H9 (cell line): ENCODE measurements around the gene FAM227B. TPM values are rescaled to one million over a fixed set of nuclear protein-coding genes. Genes with fewer than 3 reads are reported as not detected.

Experiments used
- DNase-seq: peaks from one replicate; pipeline ENCODE4 v3.0.0-alpha.2; 2017
- H2AFZ ChIP-seq: one replicate; pipeline ENCODE4 v1.6.1; 2013; ENCODE audit warnings: mild to moderate bottlenecking, low read length, control low read depth, moderate library complexity
- H2AK5ac ChIP-seq: 2 replicates; pipeline ENCODE4 v1.6.1; 2013; ENCODE audit warnings: low read length, control low read depth, mixed read lengths; ENCODE audit not compliant: insufficient read length
- H2BK120ac ChIP-seq: one replicate; pipeline ENCODE4 v1.6.1; 2013; ENCODE audit warnings: low read depth, mild to moderate bottlenecking, low read length, control low read depth, inconsistent platforms; ENCODE audit not compliant: poor library complexity, severe bottlenecking
- H2BK12ac ChIP-seq: 2 replicates; pipeline ENCODE4 v1.6.1; 2013; ENCODE audit warnings: low read length, control low read depth, mixed read lengths, low read depth; ENCODE audit not compliant: insufficient read length
- H2BK15ac ChIP-seq: 2 replicates; pipeline ENCODE4 v1.6.1; 2013; ENCODE audit warnings: low read depth, low read length, control low read depth
- H2BK20ac ChIP-seq: one replicate; pipeline ENCODE4 v1.6.1; 2013; ENCODE audit warnings: low read depth, mild to moderate bottlenecking, low read length, control low read depth, inconsistent platforms; ENCODE audit not compliant: poor library complexity, severe bottlenecking
- H2BK5ac ChIP-seq: 2 replicates; pipeline ENCODE4 v1.6.1; 2013; ENCODE audit warnings: low read length, control low read depth, mixed read lengths; ENCODE audit not compliant: insufficient read length
- H3K14ac ChIP-seq: 2 replicates; pipeline ENCODE4 v1.6.1; 2013; ENCODE audit warnings: low read length, control low read depth; ENCODE audit not compliant: insufficient read depth
- H3K18ac ChIP-seq: 2 replicates; pipeline ENCODE4 v1.6.1; 2013; ENCODE audit warnings: low read depth, mild to moderate bottlenecking, mixed read lengths, low read length, control low read depth; ENCODE audit not compliant: insufficient read length
- H3K23ac ChIP-seq: 2 replicates; pipeline ENCODE4 v1.6.1; 2013; ENCODE audit warnings: low read length, control low read depth, mixed read lengths, low read depth; ENCODE audit not compliant: insufficient read length
- H3K23me2 ChIP-seq: 2 replicates; pipeline ENCODE4 v1.6.1; 2013; ENCODE audit warnings: low read depth, mild to moderate bottlenecking, mixed read lengths, low read length, control low read depth; ENCODE audit not compliant: insufficient read length, poor library complexity, severe bottlenecking
- H3K27ac ChIP-seq: 2 replicates; pipeline ENCODE4 v1.5.1; 2013; ENCODE audit warnings: low read length, control low read depth, mixed read lengths, low read depth; ENCODE audit not compliant: insufficient read length
- H3K27me3 ChIP-seq: 2 replicates; pipeline ENCODE4 v1.6.1; 2013; ENCODE audit warnings: low read length, control low read depth, inconsistent platforms; ENCODE audit not compliant: insufficient read depth
- H3K4ac ChIP-seq: 2 replicates; pipeline ENCODE4 v1.6.1; 2013; ENCODE audit warnings: low read depth, mild to moderate bottlenecking, control low read depth, inconsistent platforms, low read length, moderate library complexity
- H3K4me1 ChIP-seq: 2 replicates; pipeline ENCODE4 v1.6.1; 2013; ENCODE audit warnings: low read length, control low read depth, inconsistent platforms; ENCODE audit not compliant: insufficient read depth
- H3K4me2 ChIP-seq: 2 replicates; pipeline ENCODE4 v1.6.1; 2013; ENCODE audit warnings: low read length, control low read depth, mixed read lengths; ENCODE audit not compliant: insufficient read length, insufficient read depth
- H3K56ac ChIP-seq: 2 replicates; pipeline ENCODE4 v1.6.1; 2013; ENCODE audit warnings: low read depth, mild to moderate bottlenecking, mixed read lengths, low read length, control low read depth; ENCODE audit not compliant: insufficient read length
- H3K79me1 ChIP-seq: 2 replicates; pipeline ENCODE4 v1.6.1; 2013; ENCODE audit warnings: low read depth, mild to moderate bottlenecking, moderate library complexity, low read length, control low read depth, inconsistent platforms; ENCODE audit not compliant: insufficient read depth, poor library complexity, severe bottlenecking
- H3K79me2 ChIP-seq: 2 replicates; pipeline ENCODE4 v1.6.1; 2013; ENCODE audit warnings: low read length, control low read depth, inconsistent platforms; ENCODE audit not compliant: insufficient read depth
- H3K9ac ChIP-seq: 2 replicates; pipeline ENCODE4 v1.6.1; 2013; ENCODE audit warnings: low read length, control low read depth, mixed read lengths; ENCODE audit not compliant: insufficient read length; ENCODE audit errors: extremely low read depth
- H3K9me3 ChIP-seq: one replicate; pipeline ENCODE4 v1.6.1; 2013; ENCODE audit warnings: low read depth, low read length, inconsistent platforms; ENCODE audit not compliant: control insufficient read depth
- H3T11ph ChIP-seq: one replicate; pipeline ENCODE4 v1.6.1; 2013; ENCODE audit warnings: mild to moderate bottlenecking, low read length, control low read depth, inconsistent platforms
- H4K20me1 ChIP-seq: one replicate; pipeline ENCODE4 v1.6.1; 2013; ENCODE audit not compliant: control insufficient read depth, insufficient read length, insufficient read depth
- H4K5ac ChIP-seq: 2 replicates; pipeline ENCODE4 v1.6.1; 2013; ENCODE audit warnings: low read depth, mild to moderate bottlenecking, mixed read lengths, low read length, control low read depth; ENCODE audit not compliant: insufficient read length
- H4K8ac ChIP-seq: replicated peaks from 2 replicates; pipeline ENCODE4 v1.6.1; 2013; ENCODE audit warnings: low read length, control low read depth, mixed read lengths, low read depth; ENCODE audit not compliant: insufficient read length
- H4K91ac ChIP-seq: 2 replicates; pipeline ENCODE4 v1.6.1; 2013; ENCODE audit warnings: low read depth, mild to moderate bottlenecking, moderate library complexity, mixed read lengths, low read length, control low read depth; ENCODE audit not compliant: insufficient read length
- H3K27ac Mint-ChIP-seq, 3 experiments: 2 replicates in 2 of 3; 3 replicates in 1 of 3; pipeline ENCODE4 v1.8.0; 2020 to 2021; ENCODE audit warnings: mixed read lengths in 3 of 3, mild to moderate bottlenecking in 1 of 3, moderate library complexity in 1 of 3
- H3K27me3 Mint-ChIP-seq: 2 replicates; pipeline ENCODE4 v1.8.0; 2021; ENCODE audit warnings: low read depth, mild to moderate bottlenecking, moderate library complexity, mixed read lengths
- H3K36me3 Mint-ChIP-seq, 3 experiments: 2 replicates in 2 of 3; 3 replicates in 1 of 3; pipeline ENCODE4 v1.8.0; 2020 to 2021; ENCODE audit warnings: low read depth in 3 of 3, mixed read lengths in 3 of 3; ENCODE audit not compliant: insufficient read depth in 1 of 3
- H3K4me1 Mint-ChIP-seq, 2 experiments: 2 replicates each; pipeline ENCODE4 v1.8.0; 2020; ENCODE audit warnings: mixed read lengths in 2 of 2
- H3K4me3 Mint-ChIP-seq, 2 experiments: 2 replicates in 1 of 2; 3 replicates in 1 of 2; pipeline ENCODE4 v1.8.0; 2020 to 2021; ENCODE audit warnings: mild to moderate bottlenecking in 2 of 2, mixed read lengths in 2 of 2, moderate library complexity in 1 of 2
- H3K9me3 Mint-ChIP-seq, 2 experiments: 2 replicates in 1 of 2; 3 replicates in 1 of 2; pipeline ENCODE4 v1.8.0; 2020; ENCODE audit warnings: mild to moderate bottlenecking in 2 of 2, mixed read lengths in 2 of 2, moderate library complexity in 1 of 2
- CTCF ChIP-seq: fragments of 200-600 bp; sonication (generic); conservative IDR thresholded peaks from 3 replicates; pipeline ENCODE4 v1.8.0; 2021; ENCODE audit warnings: antibody characterized with exemption, mild to moderate bottlenecking
- WGBS: extraction: QIAGEN DNeasy Blood & Tissue Kit; methylation state at CpG from one replicate; pipeline ENCODE4 v1.1.7; 2013; ENCODE audit warnings: missing lambda C conversion rate, low lambda C conversion rate, mixed read lengths; ENCODE audit not compliant: insufficient read length; ENCODE audit errors: extremely low coverage; 5-methylcytosine and 5-hydroxymethylcytosine counted together
- total RNA-seq: library from RNA; stranded (reverse); gene quantifications from 2 replicates; pipeline ENCODE4 v1.2.1, GENCODE V29; 2021

FAM227B gene
- total RNA-seq, 1 experiment from 2014 or later = 5.5 TPM

- H4K91ac ChIP-seq = no peak overlapping the region
- Mint-ChIP-seq H3K4me1 (peaks cover 11 to 14% of the 10 kb centered on the region in 2 experiments), H3K4me3 (no peak overlapping the region), H3K27me3 (no peaks in the 10 kb centered on the region), H3K9me3 (peaks cover 0 to 2% of the 10 kb centered on the region in 2 experiments; a peak in 1 of 5 replicates), H3K27ac (no peak overlapping the region), H3K36me3 (peaks cover 0 to 3% (median 0%) of the 10 kb centered on the region in 3 experiments; a peak in 2 of 7 replicates)
- H3K4ac ChIP-seq = no peak overlapping the region
- H3K27ac ChIP-seq = no peak overlapping the region
- no peak overlapping the region for H2BK20ac ChIP-seq
- no peak overlapping the region for H3K14ac ChIP-seq
- no peak overlapping the region for H2BK12ac ChIP-seq
- no peak overlapping the region for H2BK5ac ChIP-seq
- H3K9ac ChIP-seq = no peak overlapping the region
- H3K79me1 ChIP-seq = no peaks in the 10 kb centered on the region
- H2BK15ac ChIP-seq = no peak overlapping the region
- no CpG with 5 or more reads among the region's 2 CpGs for WGBS
- no peak overlapping the region for H2AFZ ChIP-seq
- no peak overlapping the region for H4K8ac ChIP-seq
- no peaks in the 10 kb centered on the region for H3K4me1 ChIP-seq
- no peak for TF ChIP-seq CTCF
- DNase-seq = no peak
- H4K20me1 ChIP-seq = no peaks in the 10 kb centered on the region
- no peak overlapping the region for H3K18ac ChIP-seq
- no peak overlapping the region for H2AK5ac ChIP-seq
- H3K79me2 ChIP-seq = no peaks in the 10 kb centered on the region; the same call in 1 of the 2 replicates
- H4K5ac ChIP-seq = no peak overlapping the region
- H3K23ac ChIP-seq = no peak overlapping the region
- H3K9me3 ChIP-seq = no peaks in the 10 kb centered on the region
- H3K56ac ChIP-seq = no peak overlapping the region
- no peak overlapping the region for H3T11ph ChIP-seq
- no peaks in the 10 kb centered on the region for H3K27me3 ChIP-seq
- H2BK120ac ChIP-seq = no peak overlapping the region
- H3K23me2 ChIP-seq = no peaks in the 10 kb centered on the region
- H3K4me2 ChIP-seq = no peak overlapping the region
Observed at GRCh38 chr15:49646891-49647290, 26.3 kb upstream of the FAM227B start.
